T-helper 17 cell (primary cell): Measurements from ENCODE around the gene MYO16. TPM values are rescaled to one million over a fixed set of nuclear protein-coding genes. Genes with fewer than 3 reads are reported as not detected.
A peak's percentile ranks its signal among the peaks of the same experiment; 100 is the strongest.

ENCODE experiments used
- ATAC-seq: fragments of 150-1000 bp; cut with Tn5 transposase; 2 replicates; pipeline ENCODE4 v1.10.0; 2021; ENCODE audit warnings: mild to moderate bottlenecking, moderate library complexity
- DNase-seq, 3 donors: peaks; one replicate each; pipeline versions ENCODE4 v3.0.0 to v3.0.0-alpha.2; 2020 to 2021
- H3K9me3 ChIP-seq: one replicate; pipeline ENCODE4 v1.7.0; 2013; ENCODE audit warnings: low read length, mild to moderate bottlenecking; ENCODE audit not compliant: control insufficient read depth, poor library complexity, severe bottlenecking
- H3K27ac Mint-ChIP-seq: one replicate; pipeline ENCODE4 v1.8.0; 2022; ENCODE audit warnings: mild to moderate bottlenecking, moderate library complexity, mixed read lengths
- H3K27me3 Mint-ChIP-seq: one replicate; pipeline ENCODE4 v1.8.0; 2022; ENCODE audit warnings: mixed read lengths
- H3K36me3 Mint-ChIP-seq: one replicate; pipeline ENCODE4 v1.8.0; 2022; ENCODE audit warnings: low read depth, mixed read lengths
- H3K4me1 Mint-ChIP-seq: one replicate; pipeline ENCODE4 v1.8.0; 2022; ENCODE audit warnings: mild to moderate bottlenecking, mixed read lengths
- H3K4me3 Mint-ChIP-seq: one replicate; pipeline ENCODE4 v1.8.0; 2022; ENCODE audit warnings: mild to moderate bottlenecking, moderate library complexity, mixed read lengths
- total RNA-seq, 4 donors: library from RNA in 2 of 4; stranded (reverse) in 2 of 4; gene quantifications; one replicate each; pipeline ENCODE4 v1.2.3 and lab custom pipeline; 2022 to 2026

The MYO16 gene
- total RNA-seq, 2 donors from 2014 or later: 0.42 to 0.45 TPM

- DNase-seq (no peak), ATAC-seq (no peak)
- no peaks in the 10 kb centered on the region for H3K9me3 ChIP-seq
- peaks cover 26% of the 10 kb centered on the region for H3K27me3 Mint-ChIP-seq
- no peaks in the 10 kb centered on the region for H3K4me1 Mint-ChIP-seq
- H3K27ac Mint-ChIP-seq: no peak overlapping the region
- peaks cover 2% of the 10 kb centered on the region for H3K36me3 Mint-ChIP-seq
- H3K4me3 Mint-ChIP-seq: no peak overlapping the region
Observed at GRCh38 chr13:108926862-108927261, 297.5 kb downstream of the MYO16 start.

- Mint-ChIP-seq H3K4me1 (no peaks in the 10 kb centered on the region), H3K27ac (no peak overlapping the region), H3K4me3 (no peak overlapping the region), H3K27me3 (peaks cover 26% of the 10 kb centered on the region), H3K36me3 (peaks cover 2% of the 10 kb centered on the region)
- H3K9me3 ChIP-seq: no peaks in the 10 kb centered on the region
- DNase-seq: no peak
- ATAC-seq: no peak
Observed at GRCh38 chr13:108927615-108928014, 298.2 kb downstream of the MYO16 start.

- H3K4me1 Mint-ChIP-seq: no peaks in the 10 kb centered on the region
- no peaks in the 10 kb centered on the region for H3K9me3 ChIP-seq
- H3K27ac Mint-ChIP-seq: no peak overlapping the region
- ATAC-seq (no peak), DNase-seq (no peak)
- H3K27me3 Mint-ChIP-seq: peaks cover 21% of the 10 kb centered on the region
- no peak overlapping the region for H3K4me3 Mint-ChIP-seq
- H3K36me3 Mint-ChIP-seq: peaks cover 2% of the 10 kb centered on the region
Observed at GRCh38 chr13:108929532-108930206, 300.3 kb downstream of the MYO16 start.

- Mint-ChIP-seq H3K4me3 (no peak overlapping the region), H3K36me3 (no peaks in the 10 kb centered on the region), H3K4me1 (no peaks in the 10 kb centered on the region), H3K27me3 (peaks cover 7% of the 10 kb centered on the region), H3K27ac (no peak overlapping the region)
- DNase-seq (no peak), ATAC-seq (no peak)
- no peaks in the 10 kb centered on the region for H3K9me3 ChIP-seq
Observed at GRCh38 chr13:108932196-108932595, 302.8 kb downstream of the MYO16 start.

- Mint-ChIP-seq H3K4me1 (no peaks in the 10 kb centered on the region), H3K36me3 (no peaks in the 10 kb centered on the region), H3K4me3 (no peak overlapping the region), H3K27ac (no peak overlapping the region), H3K27me3 (peaks cover 7% of the 10 kb centered on the region)
- DNase-seq: no peak
- H3K9me3 ChIP-seq: no peaks in the 10 kb centered on the region
- ATAC-seq: no peak
Observed at GRCh38 chr13:108933061-108933460, 303.6 kb downstream of the MYO16 start.

- peaks cover 2% of the 10 kb centered on the region for H3K36me3 Mint-ChIP-seq
- peaks cover 4% of the 10 kb centered on the region for H3K27me3 Mint-ChIP-seq
- ATAC-seq: no peak
- H3K4me3 Mint-ChIP-seq: no peak overlapping the region
- H3K4me1 Mint-ChIP-seq: no peaks in the 10 kb centered on the region
- H3K27ac Mint-ChIP-seq: no peak overlapping the region
- H3K9me3 ChIP-seq: no peaks in the 10 kb centered on the region
- no peak for DNase-seq
Observed at GRCh38 chr13:108938155-108938554, 308.7 kb downstream of the MYO16 start.

GRCh38 chr13:108940121-108940520, 310.7 kb downstream of the MYO16 start:
- no peaks in the 10 kb centered on the region for H3K9me3 ChIP-seq
- no peak for ATAC-seq
- Mint-ChIP-seq H3K27ac (no peak overlapping the region), H3K4me3 (no peak overlapping the region), H3K4me1 (no peaks in the 10 kb centered on the region), H3K36me3 (peaks cover 2% of the 10 kb centered on the region), H3K27me3 (peaks cover 4% of the 10 kb centered on the region)
- DNase-seq: no peak

- no peak overlapping the region for H3K4me3 Mint-ChIP-seq
- no peak for ATAC-seq
- H3K27ac Mint-ChIP-seq: no peak overlapping the region
Observed at GRCh38 chr13:108943842-108944241, 314.4 kb downstream of the MYO16 start.

GRCh38 chr13:108944760-108945159, 315.3 kb downstream of the MYO16 start:
- DNase-seq: no peak
- Mint-ChIP-seq H3K4me1 (no peaks in the 10 kb centered on the region), H3K27me3 (peaks cover 23% of the 10 kb centered on the region), H3K4me3 (no peak overlapping the region), H3K27ac (no peak overlapping the region), H3K36me3 (peaks cover 2% of the 10 kb centered on the region)
- H3K9me3 ChIP-seq: no peaks in the 10 kb centered on the region
- ATAC-seq: no peak

More at GRCh38 chr13:108943842-108944241, 314.4 kb downstream of the MYO16 start:
- H3K9me3 ChIP-seq: no peaks in the 10 kb centered on the region
- DNase-seq: no peak
- peaks cover 17% of the 10 kb centered on the region for H3K27me3 Mint-ChIP-seq
- H3K36me3 Mint-ChIP-seq: peaks cover 2% of the 10 kb centered on the region
- H3K4me1 Mint-ChIP-seq: no peaks in the 10 kb centered on the region

- H3K4me1 Mint-ChIP-seq: no peaks in the 10 kb centered on the region
- DNase-seq: no peak
- no peak for ATAC-seq
- H3K27me3 Mint-ChIP-seq: peaks cover 27% of the 10 kb centered on the region
- no peaks in the 10 kb centered on the region for H3K36me3 Mint-ChIP-seq
- no peak overlapping the region for H3K4me3 Mint-ChIP-seq
- no peak overlapping the region for H3K27ac Mint-ChIP-seq
- H3K9me3 ChIP-seq: no peaks in the 10 kb centered on the region
Observed at GRCh38 chr13:108947551-108948030, 318.2 kb downstream of the MYO16 start.

- Mint-ChIP-seq H3K27ac (no peak overlapping the region), H3K4me1 (no peaks in the 10 kb centered on the region), H3K4me3 (no peak overlapping the region), H3K36me3 (no peaks in the 10 kb centered on the region), H3K27me3 (peaks cover 24% of the 10 kb centered on the region)
- H3K9me3 ChIP-seq: no peaks in the 10 kb centered on the region
- ATAC-seq (no peak), DNase-seq (no peak)
Observed at GRCh38 chr13:108948251-108948671, 318.9 kb downstream of the MYO16 start.

- H3K4me1 Mint-ChIP-seq: no peaks in the 10 kb centered on the region
- peaks cover 32% of the 10 kb centered on the region for H3K27me3 Mint-ChIP-seq
- ATAC-seq (no peak), DNase-seq (no peak)
- no peaks in the 10 kb centered on the region for H3K36me3 Mint-ChIP-seq
- no peak overlapping the region for H3K4me3 Mint-ChIP-seq
- H3K9me3 ChIP-seq: no peaks in the 10 kb centered on the region
- H3K27ac Mint-ChIP-seq: no peak overlapping the region
Observed at GRCh38 chr13:108950333-108951010, 321.1 kb downstream of the MYO16 start.

- no peak for DNase-seq
- peaks cover 34% of the 10 kb centered on the region for H3K27me3 Mint-ChIP-seq
- H3K4me1 Mint-ChIP-seq: no peaks in the 10 kb centered on the region
- H3K4me3 Mint-ChIP-seq: no peak overlapping the region
- ATAC-seq: no peak
- H3K9me3 ChIP-seq: no peaks in the 10 kb centered on the region
- H3K36me3 Mint-ChIP-seq: peaks cover 6% of the 10 kb centered on the region
- H3K27ac Mint-ChIP-seq: peak overlapping the region; percentile 32
Observed at GRCh38 chr13:108955741-108956140, 326.3 kb downstream of the MYO16 start.
